GM12878 (cell line): ENCODE results near the gene HYPK. TPM values are rescaled to one million over a fixed set of nuclear protein-coding genes. Genes with fewer than 3 reads are reported as not detected.

Source experiments
- BHLHE40 ChIP-seq, 2 experiments: fragments of 450-650 bp in 1 of 2; IDR thresholded peaks; 2 replicates each; pipeline ENCODE4 v1.6.1; 2011 to 2017; ENCODE audit warnings: low read depth in 2 of 2, borderline replicate concordance in 1 of 2, improper control_type of control experiment in 1 of 2, low read length in 1 of 2, mild to moderate bottlenecking in 1 of 2
- CREM ChIP-seq: IDR thresholded peaks from 2 replicates; pipeline ENCODE4 v1.6.1; 2014; ENCODE audit warnings: antibody characterized with exemption, low read depth
- ESRRA ChIP-seq: IDR thresholded peaks from 2 replicates; pipeline ENCODE4 v1.6.1; 2012; ENCODE audit warnings: mild to moderate bottlenecking, low read length, improper control_type of control experiment
- GABPA ChIP-seq: IDR thresholded peaks from 2 replicates; pipeline ENCODE4 v1.6.1; 2014; ENCODE audit warnings: antibody characterized with exemption, low read depth, mild to moderate bottlenecking, inconsistent platforms
- IKZF1 ChIP-seq: fragments of 450-650 bp; conservative IDR thresholded peaks from 2 replicates; pipeline ENCODE4 v1.6.1; 2017; ENCODE audit warnings: antibody characterized with exemption, mild to moderate bottlenecking
- JUNB ChIP-seq: IDR thresholded peaks from 2 replicates; pipeline ENCODE4 v1.6.1; 2016; ENCODE audit warnings: antibody characterized with exemption, mild to moderate bottlenecking
- MXI1 ChIP-seq: fragments of 150-350 bp; IDR thresholded peaks from 2 replicates; pipeline ENCODE4 v1.6.1; 2011; ENCODE audit warnings: low read depth, mild to moderate bottlenecking, inconsistent platforms, low read length, improper control_type of control experiment
- PAX5 ChIP-seq: IDR thresholded peaks from 2 replicates; pipeline ENCODE4 v1.6.1; 2011; ENCODE audit warnings: low read depth, low read length, borderline replicate concordance
- RCOR1 ChIP-seq: conservative IDR thresholded peaks from 2 replicates; pipeline ENCODE4 v1.6.1; 2012; ENCODE audit warnings: low read depth, low read length, improper control_type of control experiment
- SMAD1 ChIP-seq: fragments of 450-650 bp; IDR thresholded peaks from 2 replicates; pipeline ENCODE4 v1.6.1; 2018; ENCODE audit warnings: mild to moderate bottlenecking, low read depth; ENCODE audit not compliant: partially characterized antibody
- TAF1 ChIP-seq: IDR thresholded peaks from 2 replicates; pipeline ENCODE4 v1.6.1; 2011; ENCODE audit warnings: mild to moderate bottlenecking, low read depth, low read length, borderline replicate concordance
- ZBED1 ChIP-seq: IDR thresholded peaks from 2 replicates; pipeline ENCODE4 v1.6.1; 2016; ENCODE audit warnings: borderline replicate concordance
- ZNF622 ChIP-seq: fragments of 450-650 bp; IDR thresholded peaks from 2 replicates; pipeline ENCODE4 v1.6.1; 2017; ENCODE audit warnings: mild to moderate bottlenecking, inconsistent platforms
- polyA plus RNA-seq, 11 experiments: library from polyadenylated mRNA; depleted of rRNA in 4 of 11; unstranded in 6 of 11; stranded (reverse) in 5 of 11; fragments of >200 nt; fragmentation: Nextera tagmentation in 4 of 11; fragmentation: Illumina TruSeq in 1 of 11; extraction: Ambion mirVana in 4 of 11; extraction: Trizol in 1 of 11; gene quantifications; 1 replicate in 1 of 11; 2 replicates in 10 of 11; pipeline versions ENCODE4 v1.2.1 to v1.2.3, GENCODE V29; 2011 to 2016; ENCODE audit warnings: inconsistent platforms in 2 of 11, missing spikeins in 2 of 11, low read depth in 1 of 11
- total RNA-seq, 4 experiments: library from RNA; depleted of rRNA in 3 of 4; stranded (reverse); fragments of >200 nt in 3 of 4; fragmentation: Illumina TruSeq in 1 of 4; extraction: Trizol in 1 of 4; gene quantifications; 2 replicates each; pipeline versions ENCODE4 v1.2.1 to v1.2.3, GENCODE V29; 2013 to 2021
- TF ChIP-seq, protein P1 (sequence below): IDR thresholded peaks from 2 replicates; pipeline ENCODE4 v1.6.1; 2012; ENCODE audit warnings: low read depth, low read length, improper control_type of control experiment
- TF ChIP-seq, protein P2 (sequence below): IDR thresholded peaks from 2 replicates; pipeline ENCODE4 v1.6.1; 2012; ENCODE audit warnings: improper control_type of control experiment, low read depth, low read length; ENCODE audit not compliant: insufficient replicate concordance
- TF ChIP-seq, protein P3 (sequence below): fragments of 450-650 bp; IDR thresholded peaks from 2 replicates; pipeline ENCODE4 v1.6.1; 2017; ENCODE audit warnings: mild to moderate bottlenecking, moderate library complexity
- TF ChIP-seq, protein P4 (sequence below): IDR thresholded peaks from 2 replicates; pipeline ENCODE4 v1.6.1; 2011; ENCODE audit warnings: borderline replicate concordance, low read depth, mild to moderate bottlenecking, moderate library complexity, low read length; ENCODE audit not compliant: insufficient read depth, poor library complexity, severe bottlenecking

Gene HYPK
- total and polyA plus RNA-seq, 10 of the 15 experiments (the other 5 are each of a cell fraction or from before 2014, with no cell fraction given): 8.0 to 38.4 (median 17.5) TPM

DNA sequence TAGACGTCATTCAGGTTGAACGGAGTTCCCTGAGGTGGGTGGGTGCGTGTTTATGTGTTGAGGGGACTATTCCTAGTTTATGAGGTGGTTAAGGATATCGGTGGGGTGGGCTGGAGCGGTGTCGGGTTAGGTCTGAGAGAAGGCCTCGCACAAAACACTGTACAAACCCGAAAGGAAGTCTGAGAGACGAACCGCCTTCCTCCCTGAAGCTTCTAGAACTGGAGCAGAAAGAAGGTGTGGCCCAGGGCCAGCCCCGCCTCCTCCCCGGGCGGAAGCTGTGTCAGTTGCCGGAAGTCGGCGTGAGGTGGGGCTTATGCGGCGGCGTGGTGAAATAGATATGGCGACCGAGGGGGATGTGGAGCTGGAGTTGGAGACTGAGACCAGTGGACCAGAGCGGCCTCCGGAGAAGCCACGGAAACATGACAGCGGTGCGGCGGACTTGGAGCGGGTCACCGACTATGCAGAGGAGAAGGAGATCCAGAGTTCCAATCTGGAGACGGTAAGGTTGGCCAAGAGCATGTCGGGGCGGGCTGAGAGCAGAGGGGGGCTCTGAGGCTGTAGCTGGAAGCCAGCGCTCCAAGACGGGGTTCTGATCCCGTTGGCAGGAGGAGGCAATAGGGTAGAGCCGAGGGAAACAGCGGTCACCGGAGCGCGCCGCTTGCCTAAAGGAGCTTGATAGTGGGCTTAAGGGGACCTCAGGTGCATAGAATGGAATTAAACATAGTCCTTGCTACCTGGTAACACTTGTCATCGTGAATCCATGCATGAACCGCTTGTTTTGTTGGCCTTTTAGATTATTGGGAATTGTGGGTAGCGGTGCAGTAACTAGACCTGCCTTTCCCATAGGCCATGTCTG is at the start of gene HYPK (continued):
- TF ChIP-seq JUNB (no peak), MXI1 (peak; percentile 87), ESRRA (0 out of 2 replicates have a peak, but pooled peaks have one; percentile 26), ZNF622 (no peak), ZBED1 (peak; percentile 67; the same call in 1 of the 2 replicates), CREM (0 out of 2 replicates have a peak, but pooled peaks have one; percentile 52), RCOR1 (0 out of 2 replicates have a peak, but pooled peaks have one; percentile 77), PAX5 (peak; percentile 34; the same call in 1 of the 2 replicates), GABPA (peak; percentile 85), TAF1 (peak; percentile 88), IKZF1 (peak; percentile 31), BHLHE40 (IDR thresholded peaks at IDR 0.05; ENCODE audit: borderline replicate concordance in 1 of 2, low read depth in 2 of 2, low read length in 1 of 2) (no peak), SMAD1 (peak; percentile 80)
- TF ChIP-seq, protein P1, sequence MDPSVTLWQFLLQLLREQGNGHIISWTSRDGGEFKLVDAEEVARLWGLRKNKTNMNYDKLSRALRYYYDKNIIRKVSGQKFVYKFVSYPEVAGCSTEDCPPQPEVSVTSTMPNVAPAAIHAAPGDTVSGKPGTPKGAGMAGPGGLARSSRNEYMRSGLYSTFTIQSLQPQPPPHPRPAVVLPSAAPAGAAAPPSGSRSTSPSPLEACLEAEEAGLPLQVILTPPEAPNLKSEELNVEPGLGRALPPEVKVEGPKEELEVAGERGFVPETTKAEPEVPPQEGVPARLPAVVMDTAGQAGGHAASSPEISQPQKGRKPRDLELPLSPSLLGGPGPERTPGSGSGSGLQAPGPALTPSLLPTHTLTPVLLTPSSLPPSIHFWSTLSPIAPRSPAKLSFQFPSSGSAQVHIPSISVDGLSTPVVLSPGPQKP: peak; percentile 84
- TF ChIP-seq, protein P2, sequence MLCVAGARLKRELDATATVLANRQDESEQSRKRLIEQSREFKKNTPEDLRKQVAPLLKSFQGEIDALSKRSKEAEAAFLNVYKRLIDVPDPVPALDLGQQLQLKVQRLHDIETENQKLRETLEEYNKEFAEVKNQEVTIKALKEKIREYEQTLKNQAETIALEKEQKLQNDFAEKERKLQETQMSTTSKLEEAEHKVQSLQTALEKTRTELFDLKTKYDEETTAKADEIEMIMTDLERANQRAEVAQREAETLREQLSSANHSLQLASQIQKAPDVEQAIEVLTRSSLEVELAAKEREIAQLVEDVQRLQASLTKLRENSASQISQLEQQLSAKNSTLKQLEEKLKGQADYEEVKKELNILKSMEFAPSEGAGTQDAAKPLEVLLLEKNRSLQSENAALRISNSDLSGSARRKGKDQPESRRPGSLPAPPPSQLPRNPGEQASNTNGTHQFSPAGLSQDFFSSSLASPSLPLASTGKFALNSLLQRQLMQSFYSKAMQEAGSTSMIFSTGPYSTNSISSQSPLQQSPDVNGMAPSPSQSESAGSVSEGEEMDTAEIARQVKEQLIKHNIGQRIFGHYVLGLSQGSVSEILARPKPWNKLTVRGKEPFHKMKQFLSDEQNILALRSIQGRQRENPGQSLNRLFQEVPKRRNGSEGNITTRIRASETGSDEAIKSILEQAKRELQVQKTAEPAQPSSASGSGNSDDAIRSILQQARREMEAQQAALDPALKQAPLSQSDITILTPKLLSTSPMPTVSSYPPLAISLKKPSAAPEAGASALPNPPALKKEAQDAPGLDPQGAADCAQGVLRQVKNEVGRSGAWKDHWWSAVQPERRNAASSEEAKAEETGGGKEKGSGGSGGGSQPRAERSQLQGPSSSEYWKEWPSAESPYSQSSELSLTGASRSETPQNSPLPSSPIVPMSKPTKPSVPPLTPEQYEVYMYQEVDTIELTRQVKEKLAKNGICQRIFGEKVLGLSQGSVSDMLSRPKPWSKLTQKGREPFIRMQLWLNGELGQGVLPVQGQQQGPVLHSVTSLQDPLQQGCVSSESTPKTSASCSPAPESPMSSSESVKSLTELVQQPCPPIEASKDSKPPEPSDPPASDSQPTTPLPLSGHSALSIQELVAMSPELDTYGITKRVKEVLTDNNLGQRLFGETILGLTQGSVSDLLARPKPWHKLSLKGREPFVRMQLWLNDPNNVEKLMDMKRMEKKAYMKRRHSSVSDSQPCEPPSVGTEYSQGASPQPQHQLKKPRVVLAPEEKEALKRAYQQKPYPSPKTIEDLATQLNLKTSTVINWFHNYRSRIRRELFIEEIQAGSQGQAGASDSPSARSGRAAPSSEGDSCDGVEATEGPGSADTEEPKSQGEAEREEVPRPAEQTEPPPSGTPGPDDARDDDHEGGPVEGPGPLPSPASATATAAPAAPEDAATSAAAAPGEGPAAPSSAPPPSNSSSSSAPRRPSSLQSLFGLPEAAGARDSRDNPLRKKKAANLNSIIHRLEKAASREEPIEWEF: peak; percentile 21
- TF ChIP-seq, protein P3, sequence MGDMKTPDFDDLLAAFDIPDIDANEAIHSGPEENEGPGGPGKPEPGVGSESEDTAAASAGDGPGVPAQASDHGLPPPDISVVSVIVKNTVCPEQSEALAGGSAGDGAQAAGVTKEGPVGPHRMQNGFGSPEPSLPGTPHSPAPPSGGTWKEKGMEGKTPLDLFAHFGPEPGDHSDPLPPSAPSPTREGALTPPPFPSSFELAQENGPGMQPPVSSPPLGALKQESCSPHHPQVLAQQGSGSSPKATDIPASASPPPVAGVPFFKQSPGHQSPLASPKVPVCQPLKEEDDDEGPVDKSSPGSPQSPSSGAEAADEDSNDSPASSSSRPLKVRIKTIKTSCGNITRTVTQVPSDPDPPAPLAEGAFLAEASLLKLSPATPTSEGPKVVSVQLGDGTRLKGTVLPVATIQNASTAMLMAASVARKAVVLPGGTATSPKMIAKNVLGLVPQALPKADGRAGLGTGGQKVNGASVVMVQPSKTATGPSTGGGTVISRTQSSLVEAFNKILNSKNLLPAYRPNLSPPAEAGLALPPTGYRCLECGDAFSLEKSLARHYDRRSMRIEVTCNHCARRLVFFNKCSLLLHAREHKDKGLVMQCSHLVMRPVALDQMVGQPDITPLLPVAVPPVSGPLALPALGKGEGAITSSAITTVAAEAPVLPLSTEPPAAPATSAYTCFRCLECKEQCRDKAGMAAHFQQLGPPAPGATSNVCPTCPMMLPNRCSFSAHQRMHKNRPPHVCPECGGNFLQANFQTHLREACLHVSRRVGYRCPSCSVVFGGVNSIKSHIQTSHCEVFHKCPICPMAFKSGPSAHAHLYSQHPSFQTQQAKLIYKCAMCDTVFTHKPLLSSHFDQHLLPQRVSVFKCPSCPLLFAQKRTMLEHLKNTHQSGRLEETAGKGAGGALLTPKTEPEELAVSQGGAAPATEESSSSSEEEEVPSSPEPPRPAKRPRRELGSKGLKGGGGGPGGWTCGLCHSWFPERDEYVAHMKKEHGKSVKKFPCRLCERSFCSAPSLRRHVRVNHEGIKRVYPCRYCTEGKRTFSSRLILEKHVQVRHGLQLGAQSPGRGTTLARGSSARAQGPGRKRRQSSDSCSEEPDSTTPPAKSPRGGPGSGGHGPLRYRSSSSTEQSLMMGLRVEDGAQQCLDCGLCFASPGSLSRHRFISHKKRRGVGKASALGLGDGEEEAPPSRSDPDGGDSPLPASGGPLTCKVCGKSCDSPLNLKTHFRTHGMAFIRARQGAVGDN: peak; percentile 67
- TF ChIP-seq, protein P4, sequence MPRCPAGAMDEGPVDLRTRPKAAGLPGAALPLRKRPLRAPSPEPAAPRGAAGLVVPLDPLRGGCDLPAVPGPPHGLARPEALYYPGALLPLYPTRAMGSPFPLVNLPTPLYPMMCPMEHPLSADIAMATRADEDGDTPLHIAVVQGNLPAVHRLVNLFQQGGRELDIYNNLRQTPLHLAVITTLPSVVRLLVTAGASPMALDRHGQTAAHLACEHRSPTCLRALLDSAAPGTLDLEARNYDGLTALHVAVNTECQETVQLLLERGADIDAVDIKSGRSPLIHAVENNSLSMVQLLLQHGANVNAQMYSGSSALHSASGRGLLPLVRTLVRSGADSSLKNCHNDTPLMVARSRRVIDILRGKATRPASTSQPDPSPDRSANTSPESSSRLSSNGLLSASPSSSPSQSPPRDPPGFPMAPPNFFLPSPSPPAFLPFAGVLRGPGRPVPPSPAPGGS: peak; percentile 82
